Trophoblast cell (in vitro differentiated cells and primary cell): ENCODE results near the gene HOMER2.

Source experiments
- DNase-seq, 2 donors: peaks; one replicate each; pipeline ENCODE4 v3.0.0-alpha.2; 2016
- H2AFZ ChIP-seq: 2 replicates; pipeline ENCODE4 v1.6.1; 2013; ENCODE audit warnings: low read length, moderate library complexity, mild to moderate bottlenecking; ENCODE audit not compliant: insufficient read depth, poor library complexity
- H2AK5ac ChIP-seq: 2 replicates; pipeline ENCODE4 v1.6.1; 2013; ENCODE audit warnings: mild to moderate bottlenecking, low read length
- H2BK120ac ChIP-seq: 2 replicates; pipeline ENCODE4 v1.6.1; 2013; ENCODE audit warnings: low read length, mild to moderate bottlenecking, moderate library complexity; ENCODE audit not compliant: insufficient read depth, poor library complexity
- H2BK12ac ChIP-seq: 2 replicates; pipeline ENCODE4 v1.6.1; 2013; ENCODE audit warnings: mild to moderate bottlenecking, low read length, moderate library complexity
- H2BK5ac ChIP-seq: 2 replicates; pipeline ENCODE4 v1.6.1; 2013; ENCODE audit warnings: low read length, low read depth, moderate library complexity, mild to moderate bottlenecking; ENCODE audit not compliant: poor library complexity
- H3K14ac ChIP-seq: 2 replicates; pipeline ENCODE4 v1.6.1; 2013; ENCODE audit warnings: mild to moderate bottlenecking, low read length
- H3K18ac ChIP-seq: 2 replicates; pipeline ENCODE4 v1.6.1; 2013; ENCODE audit warnings: mild to moderate bottlenecking, low read length
- H3K23ac ChIP-seq: 2 replicates; pipeline ENCODE4 v1.6.1; 2013; ENCODE audit warnings: low read length
- H3K27ac ChIP-seq: 2 replicates; pipeline ENCODE4 v1.5.1; 2013; ENCODE audit warnings: low read depth, mild to moderate bottlenecking, inconsistent platforms, low read length, moderate library complexity
- H3K27me3 ChIP-seq: 2 replicates; pipeline ENCODE4 v1.6.1; 2013; ENCODE audit warnings: inconsistent platforms, mild to moderate bottlenecking, low read length, moderate library complexity; ENCODE audit not compliant: insufficient read depth
- H3K36me3 ChIP-seq, 2 experiments: 1 replicate in 1 of 2; 2 replicates in 1 of 2; pipeline ENCODE4 v1.6.1; 2013; ENCODE audit warnings: low read length in 2 of 2, mild to moderate bottlenecking in 2 of 2, moderate library complexity in 1 of 2; ENCODE audit not compliant: insufficient read depth in 2 of 2, control insufficient read depth in 1 of 2
- H3K4ac ChIP-seq: 2 replicates; pipeline ENCODE4 v1.6.1; 2013; ENCODE audit warnings: low read depth, mild to moderate bottlenecking, low read length, moderate library complexity
- H3K4me1 ChIP-seq, 2 experiments: 1 replicate in 1 of 2; 2 replicates in 1 of 2; pipeline ENCODE4 v1.6.1; 2013; ENCODE audit warnings: low read length in 2 of 2, mild to moderate bottlenecking in 2 of 2, moderate library complexity in 1 of 2; ENCODE audit not compliant: insufficient read depth in 2 of 2, control insufficient read depth in 1 of 2
- H3K4me2 ChIP-seq: 2 replicates; pipeline ENCODE4 v1.6.1; 2013; ENCODE audit warnings: inconsistent platforms, mild to moderate bottlenecking, low read length, moderate library complexity
- H3K4me3 ChIP-seq: 2 replicates; pipeline ENCODE4 v1.5.1; 2013; ENCODE audit warnings: mild to moderate bottlenecking, low read depth, low read length, inconsistent platforms
- H3K79me1 ChIP-seq: one replicate; pipeline ENCODE4 v1.6.1; 2013; ENCODE audit warnings: low read length
- H3K79me2 ChIP-seq: 2 replicates; pipeline ENCODE4 v1.6.1; 2013; ENCODE audit warnings: low read length, mild to moderate bottlenecking; ENCODE audit not compliant: control insufficient read depth, insufficient read depth, poor library complexity
- H3K9ac ChIP-seq: 2 replicates; pipeline ENCODE4 v1.6.1; 2013; ENCODE audit warnings: mild to moderate bottlenecking, low read length
- H3K9me3 ChIP-seq: 2 replicates; pipeline ENCODE4 v1.6.1; 2013; ENCODE audit warnings: low read depth, mild to moderate bottlenecking, control low read depth, inconsistent platforms, low read length; ENCODE audit not compliant: insufficient read depth
- H4K12ac ChIP-seq: 2 replicates; pipeline ENCODE4 v1.6.1; 2013; ENCODE audit warnings: low read depth, mild to moderate bottlenecking, low read length, moderate library complexity
- H4K8ac ChIP-seq: 2 replicates; pipeline ENCODE4 v1.6.1; 2013; ENCODE audit warnings: low read depth, mild to moderate bottlenecking, low read length, moderate library complexity
- H4K91ac ChIP-seq: one replicate; pipeline ENCODE4 v1.6.1; 2013; ENCODE audit warnings: low read depth, mild to moderate bottlenecking, low read length, moderate library complexity
- WGBS: extraction: QIAGEN DNeasy Blood & Tissue Kit; methylation state at CpG from one replicate; pipeline ENCODE4 v1.1.7; 2013; ENCODE audit warnings: missing lambda C conversion rate; ENCODE audit not compliant: insufficient read length, insufficient coverage; ENCODE audit errors: extremely low coverage; 5-methylcytosine and 5-hydroxymethylcytosine counted together

Gene HOMER2

DNA sequence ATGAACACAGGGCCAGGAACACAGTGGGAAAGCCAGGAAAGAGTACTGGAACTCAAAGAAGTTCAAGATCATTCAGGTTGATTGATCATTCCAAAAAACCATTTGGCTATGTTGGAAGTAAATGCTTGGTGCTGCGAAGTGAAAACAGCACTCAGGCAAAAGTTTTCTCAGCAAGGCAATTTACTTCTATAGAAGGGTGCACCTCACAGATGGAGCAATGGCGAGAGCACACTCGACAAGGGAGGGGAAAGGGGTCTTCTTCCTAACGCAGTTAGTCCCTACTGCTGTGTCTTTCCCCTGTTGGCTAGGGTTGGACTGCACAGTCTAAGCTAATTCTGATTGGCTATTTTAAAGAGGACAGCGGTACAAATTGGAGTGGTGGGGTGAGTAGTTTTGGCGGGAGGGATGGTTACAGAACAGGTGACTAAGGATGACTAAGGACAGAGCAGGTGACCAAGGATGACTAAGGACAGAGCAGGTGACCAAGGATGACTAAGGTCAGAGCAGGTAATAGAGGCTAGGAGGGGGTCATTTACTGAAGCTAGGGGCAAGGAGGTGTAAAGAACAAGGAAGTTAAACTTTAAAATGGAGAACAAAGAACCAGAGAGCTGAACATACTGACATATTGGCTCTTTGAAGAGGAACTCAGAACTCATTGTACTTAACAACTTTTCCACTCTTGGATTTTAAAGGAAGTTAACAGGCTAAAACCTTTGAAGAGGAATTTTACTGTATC is 43.3 kb downstream of the HOMER2 start:
- Histone ChIP-seq H3K36me3 (no peaks in the 10 kb centered on the region), H3K14ac (no peak overlapping the region), H4K91ac (no peak overlapping the region), H3K9ac (no peak overlapping the region), H3K27ac (no peak overlapping the region), H3K4me1 (peaks cover 0 to 3% of the 10 kb centered on the region in 2 experiments), H3K27me3 (no peaks in the 10 kb centered on the region), H2AK5ac (no peak overlapping the region), H2BK5ac (no peak overlapping the region), H3K23ac (no peak overlapping the region), H3K4ac (no peak overlapping the region), H4K12ac (no peak overlapping the region), H4K8ac (no peak overlapping the region), H3K79me2 (no peaks in the 10 kb centered on the region), H2BK12ac (no peak overlapping the region), H3K79me1 (no peaks in the 10 kb centered on the region), H3K4me3 (no peak overlapping the region), H3K9me3 (peaks cover 4% of the 10 kb centered on the region), H3K4me2 (no peak overlapping the region), H3K18ac (no peak overlapping the region), H2BK120ac (no peak overlapping the region), H2AFZ (no peak overlapping the region)
- no peak for DNase-seq
- no CpG with 5 or more reads among the region's 6 CpGs for WGBS

GRCh38 chr15:82907350-82907749 is 45.2 kb downstream of the HOMER2 start:
- Histone ChIP-seq H3K9ac (no peak overlapping the region), H3K27ac (no peak overlapping the region), H3K23ac (no peak overlapping the region), H2BK120ac (no peak overlapping the region), H4K8ac (no peak overlapping the region), H3K79me2 (no peaks in the 10 kb centered on the region), H3K4me2 (no peak overlapping the region), H3K4ac (no peak overlapping the region), H3K27me3 (no peaks in the 10 kb centered on the region), H4K12ac (no peak overlapping the region), H3K79me1 (no peaks in the 10 kb centered on the region), H4K91ac (no peak overlapping the region), H2AFZ (no peak overlapping the region), H3K9me3 (peaks cover 4% of the 10 kb centered on the region), H2BK5ac (no peak overlapping the region), H3K18ac (no peak overlapping the region), H2BK12ac (no peak overlapping the region), H3K4me3 (no peak overlapping the region), H3K4me1 (peaks cover 0 to 3% of the 10 kb centered on the region in 2 experiments), H2AK5ac (no peak overlapping the region), H3K36me3 (no peaks in the 10 kb centered on the region), H3K14ac (no peak overlapping the region)
- DNase-seq = no peak
- WGBS = no CpG with 5 or more reads among the region's 1 CpG

DNA sequence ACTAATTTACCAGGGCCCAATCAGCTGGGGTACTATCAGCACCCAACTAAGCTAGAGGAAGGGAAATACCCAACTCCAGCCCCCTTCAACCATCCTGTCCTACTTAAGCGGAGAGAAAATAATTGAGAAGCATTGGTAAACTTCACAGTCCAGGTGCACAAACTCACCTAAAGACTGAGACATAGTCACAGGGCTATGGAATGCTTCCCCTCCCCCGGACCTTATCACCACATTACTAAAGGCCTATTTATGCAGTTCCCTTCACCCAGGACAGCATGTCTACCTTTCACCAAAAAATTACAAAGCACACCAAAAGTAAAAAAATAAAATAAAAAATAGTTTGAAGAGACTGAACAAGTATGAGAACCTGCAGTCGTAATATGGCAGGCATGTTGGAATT is 47.9 kb downstream of the HOMER2 start:
- WGBS = no CpG with 5 or more reads among the region's 3 CpGs

GRCh38 chr15:82903511-82903910 is 49.0 kb downstream of the HOMER2 start:
- no peak overlapping the region for H4K91ac ChIP-seq
- H3K4me1 ChIP-seq = peaks cover 0 to 3% of the 10 kb centered on the region in 2 experiments
- no peak overlapping the region for H3K4ac ChIP-seq
- no peak for DNase-seq
- H3K4me2 ChIP-seq = no peak overlapping the region
- H3K14ac ChIP-seq = no peak overlapping the region
- H3K9me3 ChIP-seq = no peaks in the 10 kb centered on the region
- H3K18ac ChIP-seq = no peak overlapping the region
- H3K79me2 ChIP-seq = no peaks in the 10 kb centered on the region
- H3K36me3 ChIP-seq = no peaks in the 10 kb centered on the region
- H4K8ac ChIP-seq = no peak overlapping the region
- H3K79me1 ChIP-seq = no peaks in the 10 kb centered on the region
- no peak overlapping the region for H2AK5ac ChIP-seq
- H4K12ac ChIP-seq = no peak overlapping the region
- H3K4me3 ChIP-seq = no peak overlapping the region
- no CpG with 5 or more reads among the region's 16 CpGs for WGBS
- no peak overlapping the region for H2BK120ac ChIP-seq
- H3K27ac ChIP-seq = no peak overlapping the region
- no peak overlapping the region for H2BK12ac ChIP-seq
- H3K23ac ChIP-seq = no peak overlapping the region
- no peak overlapping the region for H3K9ac ChIP-seq
- no peaks in the 10 kb centered on the region for H3K27me3 ChIP-seq
- no peak overlapping the region for H2BK5ac ChIP-seq
- no peak overlapping the region for H2AFZ ChIP-seq

More for the DNA sequence above, 47.9 kb downstream of the HOMER2 start:
- Histone ChIP-seq H3K23ac (no peak overlapping the region), H3K9me3 (peaks cover 4% of the 10 kb centered on the region), H2AK5ac (no peak overlapping the region), H3K9ac (no peak overlapping the region), H2BK12ac (no peak overlapping the region), H4K91ac (no peak overlapping the region), H3K27me3 (no peaks in the 10 kb centered on the region), H3K4me1 (peaks cover 0 to 3% of the 10 kb centered on the region in 2 experiments), H3K36me3 (no peaks in the 10 kb centered on the region), H4K12ac (no peak overlapping the region), H3K18ac (no peak overlapping the region), H3K79me1 (no peaks in the 10 kb centered on the region), H4K8ac (no peak overlapping the region), H2BK5ac (no peak overlapping the region), H2BK120ac (no peak overlapping the region), H2AFZ (no peak overlapping the region), H3K14ac (no peak overlapping the region), H3K4me2 (no peak overlapping the region), H3K4ac (no peak overlapping the region), H3K79me2 (no peaks in the 10 kb centered on the region), H3K27ac (no peak overlapping the region), H3K4me3 (no peak overlapping the region)
- no peak for DNase-seq
